WTC11 (cell line): ENCODE data around the gene ITPKB. TPM values are rescaled to one million over a fixed set of nuclear protein-coding genes. Genes with fewer than 3 reads are reported as not detected.

Experiments used
- ATAC-seq: fragments of 200-7000 bp; cut with Tn5 transposase; 2 replicates; pipeline ENCODE4 v1.10.0; 2021; ENCODE audit warnings: mild to moderate bottlenecking, moderate library complexity
- CTCF ChIA-PET: fragments of 300-600 bp; sonication (Branson Sonifier 250); formaldehyde crosslinking; loops from one replicate; lab custom pipeline; 2021; ENCODE audit warnings: antibody characterized with exemption; lab: Charles Lee
- POLR2A ChIA-PET: fragments of 350-600 bp; sonication (Branson Sonifier 250); formaldehyde crosslinking; loops from one replicate; lab custom pipeline; 2021; ENCODE audit warnings: antibody characterized with exemption; lab: Charles Lee
- DNase-seq: peaks from one replicate; pipeline ENCODE4 v3.0.0; 2021; ENCODE audit warnings: low spot score
- H3K27ac Mint-ChIP-seq: 2 replicates; pipeline ENCODE4 v1.8.0; 2021; ENCODE audit warnings: mixed read lengths
- H3K27me3 Mint-ChIP-seq: 2 replicates; pipeline ENCODE4 v1.8.0; 2021; ENCODE audit warnings: low read depth, mild to moderate bottlenecking, moderate library complexity, mixed read lengths
- H3K36me3 Mint-ChIP-seq: 2 replicates; pipeline ENCODE4 v1.8.0; 2021; ENCODE audit warnings: mixed read lengths
- H3K4me1 Mint-ChIP-seq: 2 replicates; pipeline ENCODE4 v1.8.0; 2022; ENCODE audit warnings: mixed read lengths
- H3K4me3 Mint-ChIP-seq: 2 replicates; pipeline ENCODE4 v1.8.0; 2021; ENCODE audit warnings: mild to moderate bottlenecking, moderate library complexity, mixed read lengths
- H3K9me3 Mint-ChIP-seq: 2 replicates; pipeline ENCODE4 v1.8.0; 2021; ENCODE audit warnings: mixed read lengths
- ATF1 ChIP-seq: sonication (generic); formaldehyde crosslinking; IDR thresholded peaks from 2 replicates; pipeline ENCODE4 v1.8.1; 2023; ENCODE audit warnings: mild to moderate bottlenecking, moderate library complexity, missing genetic modification reagents
- ATF2 ChIP-seq: sonication (generic); formaldehyde crosslinking; IDR thresholded peaks from 2 replicates; pipeline ENCODE4 v1.8.1; 2022; ENCODE audit warnings: low read depth, missing genetic modification reagents, borderline replicate concordance
- ATF6 ChIP-seq: sonication (generic); formaldehyde crosslinking; IDR thresholded peaks from 2 replicates; pipeline ENCODE4 v1.8.1; 2023; ENCODE audit warnings: mild to moderate bottlenecking, missing genetic modification reagents
- CREM ChIP-seq: sonication (generic); formaldehyde crosslinking; IDR thresholded peaks from 2 replicates; pipeline ENCODE4 v1.8.1; 2022; ENCODE audit warnings: mild to moderate bottlenecking, missing genetic modification reagents, moderate library complexity
- E2F4 ChIP-seq: sonication (generic); formaldehyde crosslinking; IDR thresholded peaks from 2 replicates; pipeline ENCODE4 v1.8.1; 2022; ENCODE audit warnings: low read depth, mild to moderate bottlenecking, moderate library complexity, missing genetic modification reagents, borderline replicate concordance
- E2F5 ChIP-seq: sonication (generic); formaldehyde crosslinking; IDR thresholded peaks from 2 replicates; pipeline ENCODE4 v1.8.1; 2022; ENCODE audit warnings: mild to moderate bottlenecking, moderate library complexity, missing genetic modification reagents
- EMX1 ChIP-seq: fragments of 250-450 bp; sonication (Bioruptor Pico); IDR thresholded peaks from 2 replicates; pipeline ENCODE4 v1.8.0; 2021; ENCODE audit warnings: mild to moderate bottlenecking
- FOXK1 ChIP-seq: sonication (generic); formaldehyde crosslinking; IDR thresholded peaks from 2 replicates; pipeline ENCODE4 v1.8.0; 2022; ENCODE audit warnings: mild to moderate bottlenecking, moderate library complexity, missing genetic modification reagents
- FOXP1 ChIP-seq: sonication (generic); formaldehyde crosslinking; IDR thresholded peaks from 2 replicates; pipeline ENCODE4 v1.8.0; 2022; ENCODE audit warnings: missing genetic modification reagents, mild to moderate bottlenecking, moderate library complexity, borderline replicate concordance
- FOXP4 ChIP-seq: sonication (generic); formaldehyde crosslinking; IDR thresholded peaks from 2 replicates; pipeline ENCODE4 v1.8.0; 2022; ENCODE audit warnings: mild to moderate bottlenecking, missing genetic modification reagents
- GTF2I ChIP-seq: fragments of 250-450 bp; sonication (Bioruptor Pico); conservative IDR thresholded peaks from 2 replicates; pipeline ENCODE4 v1.4.0; 2021; ENCODE audit warnings: mild to moderate bottlenecking
- JUN ChIP-seq: sonication (generic); formaldehyde crosslinking; IDR thresholded peaks from 2 replicates; pipeline ENCODE4 v1.8.0; 2023; ENCODE audit warnings: mild to moderate bottlenecking, missing genetic modification reagents
- MXD4 ChIP-seq: fragments of 250-450 bp; sonication (Bioruptor Pico); IDR thresholded peaks from 2 replicates; pipeline ENCODE4 v1.8.0; 2021; ENCODE audit warnings: mild to moderate bottlenecking, moderate library complexity, borderline replicate concordance
- NFYB ChIP-seq: sonication (generic); formaldehyde crosslinking; conservative IDR thresholded peaks from 2 replicates; pipeline ENCODE4 v1.8.0; 2022; ENCODE audit warnings: low read depth, missing genetic modification reagents
- NR1H2 ChIP-seq: sonication (generic); formaldehyde crosslinking; IDR thresholded peaks from 2 replicates; pipeline ENCODE4 v1.9.0; 2021; ENCODE audit warnings: mild to moderate bottlenecking, moderate library complexity, missing genetic modification reagents
- PRDM15 ChIP-seq: sonication (generic); formaldehyde crosslinking; IDR thresholded peaks from 2 replicates; pipeline ENCODE4 v1.8.0; 2022; ENCODE audit warnings: missing genetic modification reagents
- RELA ChIP-seq: sonication (generic); formaldehyde crosslinking; IDR thresholded peaks from 2 replicates; pipeline ENCODE4 v1.8.1; 2022; ENCODE audit warnings: missing genetic modification reagents, mild to moderate bottlenecking, borderline replicate concordance
- RORB ChIP-seq: fragments of 250-450 bp; sonication (Bioruptor Pico); IDR thresholded peaks from 2 replicates; pipeline ENCODE4 v1.9.0; 2021; ENCODE audit warnings: mild to moderate bottlenecking
- SMAD3 ChIP-seq: sonication (generic); formaldehyde crosslinking; IDR thresholded peaks from 2 replicates; pipeline ENCODE4 v1.8.0; 2022; ENCODE audit warnings: missing genetic modification reagents, mild to moderate bottlenecking, borderline replicate concordance
- SOX15 ChIP-seq: fragments of 250-450 bp; sonication (Bioruptor Pico); IDR thresholded peaks from 2 replicates; pipeline ENCODE4 v1.9.0; 2021; ENCODE audit warnings: mild to moderate bottlenecking
- TP53 ChIP-seq: sonication (generic); formaldehyde crosslinking; IDR thresholded peaks from 2 replicates; pipeline ENCODE4 v1.8.1; 2023; ENCODE audit warnings: mild to moderate bottlenecking, missing genetic modification reagents
- ZNF138 ChIP-seq: sonication (generic); formaldehyde crosslinking; conservative IDR thresholded peaks from 2 replicates; pipeline ENCODE4 v1.8.1; 2022; ENCODE audit warnings: mild to moderate bottlenecking, moderate library complexity, missing genetic modification reagents
- ZNF423 ChIP-seq: fragments of 250-450 bp; sonication (Bioruptor Pico); IDR thresholded peaks from 2 replicates; pipeline ENCODE4 v2.1.2; 2022; ENCODE audit warnings: mild to moderate bottlenecking, moderate library complexity
- total RNA-seq: library from RNA; stranded (reverse); gene quantifications from 3 replicates; pipeline ENCODE4 v1.2.3, GENCODE V29; 2021

ITPKB gene
- total RNA-seq, 1 experiment from 2014 or later: 15.6 TPM

GRCh38 chr1:226664413-226665101 is 74.5 kb downstream of the ITPKB start (continued):
- no peak for TF ChIP-seq ATF2
- TF ChIP-seq EMX1 (CRISPR knock-in tag): no peak
- TF ChIP-seq E2F5 (CRISPR knock-in tag): no peak
- TF ChIP-seq PRDM15 (CRISPR knock-in tag): no peak
- TF ChIP-seq GTF2I (CRISPR knock-in tag): no peak
- TF ChIP-seq MXD4 (CRISPR knock-in tag): no peak
- no peak for TF ChIP-seq E2F4 (CRISPR knock-in tag)
- TF ChIP-seq RELA: no peak
- TF ChIP-seq RORB: no peak
- TF ChIP-seq FOXP1 (CRISPR knock-in tag): no peak
- no peak for TF ChIP-seq ZNF138 (CRISPR knock-in tag)
- TF ChIP-seq NR1H2 (CRISPR knock-in tag): no peak
- no peak for TF ChIP-seq CREM (CRISPR knock-in tag)

- Mint-ChIP-seq H3K4me3 (no peak overlapping the region), H3K4me1 (peaks cover 64% of the 10 kb centered on the region)
These were observed 75.8 kb downstream of the ITPKB start for GRCh38 chr1:226663327-226663704.

GRCh38 chr1:226662642-226663326 is 76.3 kb downstream of the ITPKB start:
- Mint-ChIP-seq H3K36me3 (no peaks in the 10 kb centered on the region), H3K9me3 (no peaks in the 10 kb centered on the region), H3K4me1 (peaks cover 64% of the 10 kb centered on the region), H3K27me3 (no peaks in the 10 kb centered on the region; the same call in 1 of the 2 replicates), H3K27ac (no peak overlapping the region), H3K4me3 (no peak overlapping the region)
- ChIA-PET CTCF (interaction anchor here (1.2 to 1.8 kb wide), 5 partner anchors 9 to 37 kb away, joined by 3 to 7 read pairs (median 5); no protein-coding TSS in a partner anchor), POLR2A (interaction anchor here (0.7 kb wide), 1 partner anchor 17 kb away, joined by 3 read pairs; no protein-coding TSS in a partner anchor)
- no peak for DNase-seq
- ATAC-seq: peak; percentile 41
- TF ChIP-seq EMX1 (CRISPR knock-in tag): no peak
- TF ChIP-seq ZNF423 (CRISPR knock-in tag): no peak
- no peak for TF ChIP-seq ATF6
- TF ChIP-seq NFYB (CRISPR knock-in tag): no peak
- no peak for TF ChIP-seq FOXK1 (CRISPR knock-in tag)
- no peak for TF ChIP-seq ZNF138 (CRISPR knock-in tag)
- TF ChIP-seq FOXP4 (CRISPR knock-in tag): no peak
- no peak for TF ChIP-seq SOX15 (CRISPR knock-in tag)
- no peak for TF ChIP-seq FOXP1 (CRISPR knock-in tag)
- TF ChIP-seq TP53 (CRISPR knock-in tag): no peak

More at GRCh38 chr1:226663327-226663704, 75.8 kb downstream of the ITPKB start:
- ATAC-seq: no peak
- no peaks in the 10 kb centered on the region for H3K27me3 Mint-ChIP-seq
- TF ChIP-seq SMAD3 (CRISPR knock-in tag): no peak
- TF ChIP-seq ATF1: no peak
- TF ChIP-seq SOX15 (CRISPR knock-in tag): no peak
- no peak for TF ChIP-seq JUN
- TF ChIP-seq, all 79 proteins: peak for 0
- no peak for DNase-seq
- Mint-ChIP-seq H3K27ac (no peak overlapping the region), H3K36me3 (no peaks in the 10 kb centered on the region), H3K9me3 (no peaks in the 10 kb centered on the region)
- CTCF ChIA-PET: interaction anchor here (1.3 to 1.6 kb wide), 3 partner anchors 9 to 13 kb away, joined by 3 to 5 read pairs (median 3); no protein-coding TSS in a partner anchor
- POLR2A ChIA-PET: no interaction called here
